Lung (tissue), 12 donors: ENCODE results near the gene GPR62. TPM values are rescaled to one million over a fixed set of nuclear protein-coding genes. Genes with fewer than 3 reads are reported as not detected.

Source experiments
- ATAC-seq: fragments of 200-7000 bp; cut with Tn5 transposase; one replicate; pipeline ENCODE4 v1.9.1; 2020; ENCODE audit warnings: moderate number of reproducible peaks; ENCODE audit not compliant: insufficient read depth, low FRiP score
- DNase-seq, 3 donors: peaks; one replicate each; pipeline ENCODE4 v3.0.0-alpha.2; 2013 to 2017
- H3K27ac ChIP-seq, 2 donors: one replicate each; pipeline ENCODE4 v1.5.1; 2013; ENCODE audit warnings: mild to moderate bottlenecking in 2 of 2, moderate library complexity in 2 of 2, control low read depth in 1 of 2, inconsistent platforms in 1 of 2, low read depth in 1 of 2, low read length in 1 of 2
- H3K27me3 ChIP-seq, 3 donors: one replicate each; pipeline ENCODE4 v1.5.1; 2013; ENCODE audit warnings: low read length in 2 of 3; ENCODE audit not compliant: control insufficient read depth in 3 of 3, insufficient read depth in 3 of 3
- H3K36me3 ChIP-seq, 4 donors: one replicate each; pipeline ENCODE4 v1.5.1; 2013; ENCODE audit warnings: low read length in 4 of 4, mild to moderate bottlenecking in 1 of 4, moderate library complexity in 1 of 4; ENCODE audit not compliant: control insufficient read depth in 4 of 4, insufficient read depth in 4 of 4
- H3K4me1 ChIP-seq, 5 donors: one replicate each; pipeline ENCODE4 v1.5.1; 2013; ENCODE audit warnings: low read length in 5 of 5, mild to moderate bottlenecking in 2 of 5, moderate library complexity in 1 of 5; ENCODE audit not compliant: control insufficient read depth in 5 of 5, insufficient read depth in 5 of 5
- H3K4me3 ChIP-seq: one replicate; pipeline ENCODE4 v1.5.1; 2013; ENCODE audit warnings: mild to moderate bottlenecking, control low read depth, moderate library complexity
- H3K9ac ChIP-seq, 2 donors: one replicate each; pipeline ENCODE4 v1.5.1; 2013; ENCODE audit warnings: low read length in 2 of 2, control low read depth in 1 of 2; ENCODE audit not compliant: insufficient read depth in 1 of 2
- H3K9me3 ChIP-seq, 4 donors: one replicate each; pipeline ENCODE4 v1.5.1; 2013; ENCODE audit warnings: low read length in 3 of 4, mild to moderate bottlenecking in 1 of 4, moderate library complexity in 1 of 4; ENCODE audit not compliant: control insufficient read depth in 4 of 4, insufficient read depth in 3 of 4
- WGBS, 2 donors: extraction: QIAGEN DNeasy Blood & Tissue Kit; methylation state at CpG; one replicate each; pipeline ENCODE4 v1.1.7; 2013; 5-methylcytosine and 5-hydroxymethylcytosine counted together
- polyA plus RNA-seq, 2 donors: library from polyadenylated mRNA; stranded (reverse); fragments of 200-250 nt; gene quantifications; one replicate each; pipeline ENCODE4 v1.2.1, GENCODE V29; 2013
- total RNA-seq, 2 donors: library from RNA; depleted of rRNA in 1 of 2; stranded (reverse); fragments of >200 nt in 1 of 2; gene quantifications; one replicate each; pipeline ENCODE4 v1.2.1, GENCODE V29; 2014 to 2021
- TF ChIP-seq, protein P1 (sequence below): IDR thresholded peaks from 2 replicates; pipeline ENCODE4 v1.5.1; 2012; ENCODE audit warnings: mild to moderate bottlenecking; ENCODE audit errors: control extremely low read depth, extremely low read depth
- donor health status: control.
- donor health status: control.
- donor health status: Bipolar disorder and iron deficiency.
- donor health status: healthy.
- donor health status: DM: yes; HTN: yes; CAD: no.

GPR62 gene
- total and polyA plus RNA-seq, 4 donors: 0.05 to 0.15 TPM; not detected in 2

DNA sequence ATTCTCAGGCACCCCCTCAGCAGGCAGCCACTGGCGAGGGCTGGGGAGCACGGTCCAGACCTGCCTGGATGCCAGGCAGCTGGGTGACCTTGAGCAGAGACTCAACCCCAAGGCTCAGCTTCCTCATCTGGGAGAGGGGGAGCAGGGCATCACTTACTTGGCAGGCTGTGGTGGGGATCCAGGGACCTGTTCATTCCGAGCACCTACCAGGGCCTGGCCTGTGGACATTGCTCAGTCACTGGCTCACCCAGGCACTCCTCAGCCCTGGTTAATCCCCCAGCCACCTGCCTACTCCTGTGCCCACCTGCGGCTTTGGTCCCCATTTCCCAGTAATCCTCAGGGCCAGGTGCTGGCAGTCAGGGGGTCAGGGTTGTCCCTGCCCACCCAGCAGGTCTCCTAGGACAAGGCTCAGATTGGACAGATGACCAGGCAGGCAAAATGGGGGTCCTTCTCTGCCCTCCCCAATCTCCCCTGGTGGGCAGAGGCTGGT is 49.8 kb downstream of the GPR62 start:
- ATAC-seq (no peak), DNase-seq (no peak)
- Histone ChIP-seq H3K9ac (no peak overlapping the region), H3K4me1 (peaks cover 0 to 21% (median 15%) of the 10 kb centered on the region in 5 donors), H3K36me3 (no peaks in the 10 kb centered on the region), H3K4me3 (no peak overlapping the region), H3K27me3 (no peaks in the 10 kb centered on the region), H3K9me3 (no peaks in the 10 kb centered on the region), H3K27ac (peak overlapping the region; percentile 56 to 57)
- TF ChIP-seq, protein P1, sequence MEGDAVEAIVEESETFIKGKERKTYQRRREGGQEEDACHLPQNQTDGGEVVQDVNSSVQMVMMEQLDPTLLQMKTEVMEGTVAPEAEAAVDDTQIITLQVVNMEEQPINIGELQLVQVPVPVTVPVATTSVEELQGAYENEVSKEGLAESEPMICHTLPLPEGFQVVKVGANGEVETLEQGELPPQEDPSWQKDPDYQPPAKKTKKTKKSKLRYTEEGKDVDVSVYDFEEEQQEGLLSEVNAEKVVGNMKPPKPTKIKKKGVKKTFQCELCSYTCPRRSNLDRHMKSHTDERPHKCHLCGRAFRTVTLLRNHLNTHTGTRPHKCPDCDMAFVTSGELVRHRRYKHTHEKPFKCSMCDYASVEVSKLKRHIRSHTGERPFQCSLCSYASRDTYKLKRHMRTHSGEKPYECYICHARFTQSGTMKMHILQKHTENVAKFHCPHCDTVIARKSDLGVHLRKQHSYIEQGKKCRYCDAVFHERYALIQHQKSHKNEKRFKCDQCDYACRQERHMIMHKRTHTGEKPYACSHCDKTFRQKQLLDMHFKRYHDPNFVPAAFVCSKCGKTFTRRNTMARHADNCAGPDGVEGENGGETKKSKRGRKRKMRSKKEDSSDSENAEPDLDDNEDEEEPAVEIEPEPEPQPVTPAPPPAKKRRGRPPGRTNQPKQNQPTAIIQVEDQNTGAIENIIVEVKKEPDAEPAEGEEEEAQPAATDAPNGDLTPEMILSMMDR: no peak
- 88 to 93% methylated on average over 4 of the region's 4 CpGs for WGBS, 2 donors

DNA sequence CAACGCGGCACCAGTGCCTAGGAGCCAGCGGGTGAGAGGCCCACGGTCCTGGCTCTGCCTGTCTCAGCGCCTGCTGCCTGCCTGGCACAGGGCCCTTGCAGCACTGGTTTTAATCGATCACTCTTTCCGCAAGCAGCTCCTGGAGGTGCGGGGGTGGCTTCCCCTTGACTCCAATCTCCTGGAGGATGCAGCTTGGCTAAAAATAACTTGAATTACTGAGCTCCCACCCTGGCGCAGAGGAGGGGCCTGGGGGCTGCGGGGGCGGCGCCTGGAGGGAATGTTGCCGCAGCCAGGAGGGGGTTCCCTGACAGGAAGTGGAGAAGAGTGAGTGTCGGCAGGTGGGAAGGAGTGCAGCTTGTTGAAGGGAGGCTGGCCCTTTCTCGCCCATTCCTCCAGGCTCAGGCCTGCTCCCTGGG is 50.4 kb downstream of the GPR62 start:
- peak; percentile 42 to 70 (median 68) for DNase-seq
- Histone ChIP-seq H3K4me1 (peaks cover 0 to 21% (median 15%) of the 10 kb centered on the region in 5 donors), H3K27me3 (no peaks in the 10 kb centered on the region), H3K4me3 (no peak overlapping the region), H3K27ac (peak overlapping the region; percentile 56 to 57), H3K36me3 (no peaks in the 10 kb centered on the region), H3K9ac (no peak overlapping the region), H3K9me3 (no peaks in the 10 kb centered on the region)
- WGBS, 2 donors: 12 to 31% methylated on average over 15 of the region's 15 CpGs
- no peak for ATAC-seq
- TF ChIP-seq, protein P1: no peak

DNA sequence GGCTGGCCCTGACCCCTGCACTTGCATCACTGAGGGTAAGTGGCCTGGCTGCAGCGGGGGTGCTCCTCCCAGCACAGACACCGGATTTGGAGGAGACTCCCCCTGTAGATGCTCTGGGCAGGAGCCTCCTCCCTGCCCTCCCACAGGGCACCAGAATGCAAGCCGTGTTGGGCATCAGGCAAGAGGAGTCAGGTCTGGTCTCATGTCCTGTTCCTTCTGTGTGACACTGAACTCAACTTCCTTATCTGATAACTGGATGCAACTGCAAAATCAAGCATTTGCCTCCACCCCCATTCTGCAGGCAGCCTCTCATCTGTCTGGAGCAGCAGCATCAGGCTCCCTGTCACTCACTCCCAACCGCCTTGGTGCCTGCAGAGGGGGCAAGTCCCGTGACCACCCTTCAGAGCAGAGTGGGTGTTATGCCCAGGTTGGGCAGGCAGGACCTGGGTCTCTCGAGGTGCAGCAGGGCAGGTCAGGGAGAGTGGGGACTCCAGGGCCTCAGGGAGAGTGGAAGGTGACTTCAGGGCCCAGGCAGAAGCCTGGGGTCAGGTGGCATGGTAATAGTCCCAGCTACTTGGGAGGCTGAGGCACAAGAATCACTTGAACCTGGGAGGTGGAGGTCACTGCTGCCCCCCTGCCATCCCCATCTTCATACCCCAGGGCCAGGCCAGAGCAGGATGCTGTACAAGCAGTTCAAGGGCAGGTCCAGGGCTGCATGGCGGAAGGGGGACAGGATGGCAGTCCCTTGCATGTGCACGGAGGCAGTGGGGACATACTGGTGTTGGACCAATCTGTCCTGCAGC is 51.0 kb downstream of the GPR62 start:
- peak overlapping the region in 1 of 2 donors; percentile 55 for H3K27ac ChIP-seq
- no peak overlapping the region for H3K4me3 ChIP-seq
- no peaks in the 10 kb centered on the region for H3K36me3 ChIP-seq
- no peaks in the 10 kb centered on the region for H3K9me3 ChIP-seq
- 50 to 62% methylated on average over 8 of the region's 8 CpGs for WGBS, 2 donors
- no peaks in the 10 kb centered on the region for H3K27me3 ChIP-seq
- ATAC-seq (no peak), DNase-seq (no peak)
- TF ChIP-seq, protein P1: no peak
- peaks cover 0 to 21% (median 15%) of the 10 kb centered on the region in 5 donors for H3K4me1 ChIP-seq
- no peak overlapping the region for H3K9ac ChIP-seq
